Ectodermal cell (in vitro differentiated cells): ENCODE data around the gene FNBP1L.

Experiments
- H3K27ac ChIP-seq: 2 replicates; pipeline ENCODE4 v1.7.0; 2013; ENCODE audit warnings: mild to moderate bottlenecking, low read depth, low read length; ENCODE audit not compliant: insufficient read depth, poor library complexity, severe bottlenecking
- H3K27me3 ChIP-seq: 2 replicates; pipeline ENCODE4 v1.7.0; 2013; ENCODE audit warnings: mild to moderate bottlenecking, low read length; ENCODE audit not compliant: insufficient read depth, control insufficient read depth, poor library complexity, severe bottlenecking
- H3K36me3 ChIP-seq: one replicate; pipeline ENCODE4 v1.7.0; 2013; ENCODE audit warnings: low read length; ENCODE audit not compliant: control insufficient read depth, insufficient read depth
- H3K4me1 ChIP-seq: one replicate; pipeline ENCODE4 v1.7.0; 2013; ENCODE audit warnings: low read length; ENCODE audit not compliant: control insufficient read depth, insufficient read depth
- H3K4me3 ChIP-seq: 2 replicates; pipeline ENCODE4 v1.7.0; 2013; ENCODE audit warnings: low read depth, low read length, control low read depth; ENCODE audit not compliant: insufficient read depth
- H3K9me3 ChIP-seq: 2 replicates; pipeline ENCODE4 v1.7.0; 2013; ENCODE audit warnings: mild to moderate bottlenecking, low read length, moderate library complexity; ENCODE audit not compliant: control insufficient read depth
- WGBS, 2 experiments: methylation state at CpG; one replicate each; pipeline ENCODE4 v1.1.7; 2013; ENCODE audit warnings: missing lambda C conversion rate in 2 of 2; 5-methylcytosine and 5-hydroxymethylcytosine counted together

FNBP1L gene

DNA sequence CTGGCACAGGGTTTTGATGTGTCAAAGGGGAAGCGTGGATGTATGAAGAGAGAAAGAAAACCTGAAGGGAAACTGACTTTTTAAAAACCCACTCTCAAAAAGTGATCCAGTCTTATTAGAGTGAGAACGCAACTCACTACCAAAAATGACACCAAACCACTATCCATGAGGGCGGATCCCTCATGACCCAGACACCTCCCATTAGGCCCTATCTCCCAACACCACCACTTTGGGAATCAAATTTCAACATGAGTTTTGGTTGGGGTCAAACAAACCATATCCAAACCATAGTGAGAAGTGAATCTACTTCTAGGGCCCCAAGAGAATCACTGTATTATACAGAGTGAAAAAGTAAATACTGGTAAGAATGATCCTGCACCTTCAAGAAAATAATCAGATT lies 53.5 kb downstream of the FNBP1L start:
- 92 to 98% methylated on average over 3 of the region's 3 CpGs for WGBS, 2 experiments
- Histone ChIP-seq H3K4me1 (no peaks in the 10 kb centered on the region), H3K36me3 (peaks cover 6% of the 10 kb centered on the region)

DNA sequence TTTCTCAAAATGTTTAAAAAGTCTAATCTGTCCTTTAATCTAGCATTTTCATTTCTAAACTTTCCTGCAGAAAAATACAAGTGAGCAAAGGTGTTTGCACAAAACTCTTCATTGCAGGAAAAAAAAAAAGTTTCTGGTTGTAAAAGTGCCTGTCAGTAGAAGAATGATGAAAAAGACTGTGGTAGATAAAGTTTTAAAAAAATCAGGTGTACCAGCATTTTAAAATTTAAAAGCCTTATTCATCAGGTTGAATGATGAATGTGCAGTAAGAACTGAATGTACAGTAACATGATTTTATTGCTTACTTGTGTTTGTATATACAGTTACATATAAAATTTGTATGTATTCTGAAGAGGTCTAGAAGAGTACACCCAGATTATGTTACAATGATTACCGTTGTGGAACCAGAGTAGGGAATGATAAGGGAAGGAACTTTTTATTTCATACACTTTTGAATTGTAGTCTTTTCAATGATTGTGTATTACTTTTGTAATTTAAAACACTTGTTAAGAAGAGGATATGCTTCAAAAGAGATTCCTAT lies 54.0 kb downstream of the FNBP1L start:
- Histone ChIP-seq H3K27ac (no peak overlapping the region), H3K36me3 (peaks cover 6% of the 10 kb centered on the region), H3K27me3 (no peaks in the 10 kb centered on the region), H3K4me3 (no peak overlapping the region), H3K4me1 (no peaks in the 10 kb centered on the region), H3K9me3 (no peaks in the 10 kb centered on the region)
- 100% methylated on average over 1 of the region's 1 CpG; no CpG with 5 or more reads in 1 of the 2 experiments for WGBS, 2 experiments

More for the DNA sequence above, 53.5 kb downstream of the FNBP1L start:
- Histone ChIP-seq H3K9me3 (no peaks in the 10 kb centered on the region), H3K27ac (no peak overlapping the region), H3K4me3 (no peak overlapping the region), H3K27me3 (no peaks in the 10 kb centered on the region)

DNA sequence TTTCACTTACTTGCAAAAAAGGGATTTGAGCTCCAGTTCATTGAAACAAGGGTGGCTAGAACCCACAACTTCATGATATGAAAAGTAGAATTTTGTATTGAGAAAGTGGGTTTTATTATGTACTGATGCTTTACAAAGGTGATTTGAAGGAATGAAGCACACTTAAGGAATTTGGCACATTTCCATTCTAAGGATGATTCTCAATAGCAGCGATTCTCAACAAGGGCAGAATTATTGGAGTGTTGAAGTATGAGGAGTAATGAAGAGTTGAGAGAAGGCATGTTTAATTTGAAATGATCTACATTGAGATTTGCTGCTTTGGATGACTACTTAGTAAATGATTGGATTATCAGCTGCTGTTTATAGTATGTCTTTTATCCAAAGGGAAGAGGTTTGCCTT lies 54.7 kb downstream of the FNBP1L start:
- Histone ChIP-seq H3K27me3 (no peaks in the 10 kb centered on the region), H3K9me3 (no peaks in the 10 kb centered on the region), H3K4me1 (no peaks in the 10 kb centered on the region), H3K4me3 (no peak overlapping the region), H3K36me3 (peaks cover 7% of the 10 kb centered on the region), H3K27ac (no peak overlapping the region)
- 97 to 98% methylated on average over 1 of the region's 1 CpG for WGBS, 2 experiments

DNA sequence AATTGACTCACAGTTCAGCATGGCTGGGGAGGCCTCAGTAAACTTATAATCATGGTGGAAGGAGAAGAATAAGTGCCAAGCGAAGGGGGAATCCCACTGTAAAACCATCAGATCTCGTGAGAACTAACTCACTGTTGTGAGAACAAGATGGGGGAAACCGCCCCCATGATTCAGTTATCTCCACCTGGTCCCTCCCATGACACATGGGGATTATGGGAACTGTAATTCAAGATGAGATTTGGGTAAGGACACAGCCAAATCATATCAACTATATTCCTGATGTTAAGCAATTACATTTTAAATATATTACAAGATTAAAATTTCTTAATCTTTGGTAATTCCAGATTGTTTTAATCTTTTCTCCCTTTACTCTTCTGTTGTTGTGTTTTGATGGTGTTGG lies 55.2 kb downstream of the FNBP1L start:
- H3K4me3 ChIP-seq = no peak overlapping the region
- WGBS, 2 experiments = 98 to 99% methylated on average over 3 of the region's 3 CpGs
- peaks cover 13% of the 10 kb centered on the region for H3K36me3 ChIP-seq
- no peaks in the 10 kb centered on the region for H3K27me3 ChIP-seq
- no peaks in the 10 kb centered on the region for H3K4me1 ChIP-seq
- H3K9me3 ChIP-seq = no peaks in the 10 kb centered on the region
- no peak overlapping the region for H3K27ac ChIP-seq

DNA sequence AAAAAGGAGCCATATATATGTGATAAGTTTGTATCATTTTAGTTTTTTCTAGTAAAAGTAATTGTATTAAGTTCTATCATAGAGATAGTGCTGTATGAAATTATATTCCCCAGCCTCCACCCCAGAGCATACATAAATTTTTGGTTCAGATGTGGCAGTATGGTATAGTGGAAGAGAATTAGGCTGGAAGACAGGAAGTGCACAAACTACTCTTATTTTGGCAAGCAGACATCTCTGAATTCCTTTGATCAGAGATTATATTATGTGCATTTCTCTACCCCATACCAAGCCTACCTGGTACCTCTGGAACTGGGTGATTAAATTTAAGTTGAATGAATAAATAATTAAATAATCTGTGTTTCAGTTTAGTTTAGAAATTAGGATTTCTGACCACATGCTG lies 55.9 kb downstream of the FNBP1L start:
- H3K27me3 ChIP-seq = no peaks in the 10 kb centered on the region
- no peaks in the 10 kb centered on the region for H3K9me3 ChIP-seq
- H3K4me1 ChIP-seq = no peaks in the 10 kb centered on the region
- no peak overlapping the region for H3K27ac ChIP-seq
- H3K4me3 ChIP-seq = no peak overlapping the region
- H3K36me3 ChIP-seq = peaks cover 18% of the 10 kb centered on the region

DNA sequence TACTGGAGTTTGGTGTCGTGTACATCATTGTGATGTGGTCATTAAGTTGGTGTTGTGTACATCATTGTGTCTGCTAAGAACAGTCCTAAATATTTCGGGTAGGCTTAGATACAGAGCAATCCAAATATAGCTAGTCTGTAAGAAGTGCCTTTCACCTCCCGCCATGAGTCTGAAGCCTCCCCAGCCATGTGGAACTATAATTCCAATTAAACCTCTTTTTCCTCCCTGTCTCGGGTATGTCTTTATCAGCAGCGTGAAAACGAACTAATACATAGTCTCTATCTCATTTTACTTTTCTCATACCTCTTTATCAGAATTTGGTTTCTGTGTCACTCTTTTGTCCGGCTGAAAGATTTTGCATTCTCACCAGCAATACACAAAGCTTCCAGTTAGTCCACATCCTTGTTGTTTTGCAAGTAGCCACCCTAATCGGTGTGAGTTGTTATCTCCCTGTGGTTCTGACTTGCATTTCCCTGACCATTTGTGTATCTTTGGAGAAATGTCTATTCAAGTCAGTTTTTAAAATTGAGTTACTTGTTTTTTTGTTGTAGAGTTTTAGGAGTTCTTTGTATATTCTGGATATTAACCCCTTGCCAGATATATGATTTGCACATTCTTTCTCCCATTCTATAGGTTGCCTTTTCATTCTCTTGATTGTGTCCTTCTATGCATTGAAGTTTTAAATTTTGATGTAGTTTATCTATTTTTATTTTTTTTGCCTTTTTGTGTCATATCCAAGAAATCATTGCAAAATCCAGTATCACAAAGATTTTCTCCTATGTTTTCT lies 56.5 kb downstream of the FNBP1L start:
- WGBS, 2 experiments = 94 to 95% methylated on average over 8 of the region's 8 CpGs
- no peaks in the 10 kb centered on the region for H3K4me1 ChIP-seq
- peaks cover 2% of the 10 kb centered on the region for H3K9me3 ChIP-seq
- no peak overlapping the region for H3K27ac ChIP-seq
- H3K36me3 ChIP-seq = peaks cover 25% of the 10 kb centered on the region
- no peak overlapping the region for H3K4me3 ChIP-seq
- no peaks in the 10 kb centered on the region for H3K27me3 ChIP-seq

DNA sequence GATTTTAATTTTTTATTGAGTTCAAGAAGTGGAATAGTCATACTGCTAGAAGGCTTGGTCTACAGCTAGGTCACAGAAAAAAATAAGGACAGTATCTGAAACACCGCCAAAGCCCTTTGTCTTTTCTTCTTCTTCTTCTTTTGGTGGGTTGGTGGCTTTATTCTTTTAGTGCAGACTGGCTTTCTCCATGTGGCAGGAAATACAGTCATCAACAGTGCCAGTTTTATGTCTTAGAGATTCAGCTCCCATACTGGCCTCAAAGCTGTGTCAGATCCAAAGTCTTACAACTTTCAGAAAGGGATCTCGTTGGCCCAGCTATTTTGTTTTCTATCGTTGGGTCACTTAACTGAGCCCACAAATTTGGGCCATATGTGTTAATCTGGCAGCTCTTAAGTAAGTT lies 58.2 kb downstream of the FNBP1L start:
- Histone ChIP-seq H3K4me3 (no peak overlapping the region), H3K4me1 (no peaks in the 10 kb centered on the region), H3K36me3 (peaks cover 24% of the 10 kb centered on the region), H3K27ac (no peak overlapping the region), H3K9me3 (peaks cover 2% of the 10 kb centered on the region), H3K27me3 (no peaks in the 10 kb centered on the region)
- 97 to 98% methylated on average over 3 of the region's 3 CpGs for WGBS, 2 experiments

DNA sequence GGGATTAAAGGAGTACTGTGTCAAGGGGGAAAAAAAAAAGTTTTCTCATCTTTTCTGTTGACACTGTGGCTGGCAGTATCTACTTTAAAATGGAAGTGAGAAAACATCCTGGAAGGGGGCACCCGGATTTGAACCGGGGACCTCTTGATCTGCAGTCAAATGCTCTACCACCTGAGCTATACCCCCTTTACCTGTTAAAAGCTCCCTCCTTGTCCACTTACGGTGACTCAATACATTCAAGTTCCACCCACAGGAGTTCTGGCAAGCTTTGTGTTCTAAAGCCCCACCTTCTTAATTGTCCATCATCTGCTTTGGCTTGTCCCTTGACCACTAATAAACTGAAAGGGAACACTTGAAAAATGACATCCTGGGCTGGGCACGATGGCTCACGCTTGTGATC lies 68.2 kb downstream of the FNBP1L start:
- H3K4me3 ChIP-seq = no peak overlapping the region
- H3K4me1 ChIP-seq = no peaks in the 10 kb centered on the region
- WGBS, 2 experiments = 95 to 96% methylated on average over 5 of the region's 5 CpGs
- no peak overlapping the region for H3K27ac ChIP-seq
- H3K36me3 ChIP-seq = no peaks in the 10 kb centered on the region
- H3K27me3 ChIP-seq = no peaks in the 10 kb centered on the region
- H3K9me3 ChIP-seq = no peaks in the 10 kb centered on the region

DNA sequence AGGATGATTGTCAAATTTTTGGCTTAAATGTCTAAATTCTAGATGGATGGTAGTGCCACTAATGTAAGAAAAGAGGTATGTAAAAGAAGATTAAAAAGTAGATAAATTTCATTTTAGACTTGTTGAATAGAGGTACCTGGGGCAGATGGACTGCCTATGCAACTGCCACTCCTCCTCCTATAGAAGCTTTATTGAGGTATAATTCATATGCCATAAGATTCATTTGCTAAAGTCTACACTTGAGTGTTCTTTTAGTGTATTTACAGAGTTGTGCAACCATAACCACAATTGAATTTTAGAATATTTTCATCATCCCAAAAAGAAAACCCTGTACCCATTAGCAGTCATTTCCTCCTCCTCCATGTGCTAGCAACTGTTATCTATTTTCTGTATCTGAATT lies 70.6 kb downstream of the FNBP1L start:
- H3K36me3 ChIP-seq = no peaks in the 10 kb centered on the region
- H3K27ac ChIP-seq = no peak overlapping the region

DNA sequence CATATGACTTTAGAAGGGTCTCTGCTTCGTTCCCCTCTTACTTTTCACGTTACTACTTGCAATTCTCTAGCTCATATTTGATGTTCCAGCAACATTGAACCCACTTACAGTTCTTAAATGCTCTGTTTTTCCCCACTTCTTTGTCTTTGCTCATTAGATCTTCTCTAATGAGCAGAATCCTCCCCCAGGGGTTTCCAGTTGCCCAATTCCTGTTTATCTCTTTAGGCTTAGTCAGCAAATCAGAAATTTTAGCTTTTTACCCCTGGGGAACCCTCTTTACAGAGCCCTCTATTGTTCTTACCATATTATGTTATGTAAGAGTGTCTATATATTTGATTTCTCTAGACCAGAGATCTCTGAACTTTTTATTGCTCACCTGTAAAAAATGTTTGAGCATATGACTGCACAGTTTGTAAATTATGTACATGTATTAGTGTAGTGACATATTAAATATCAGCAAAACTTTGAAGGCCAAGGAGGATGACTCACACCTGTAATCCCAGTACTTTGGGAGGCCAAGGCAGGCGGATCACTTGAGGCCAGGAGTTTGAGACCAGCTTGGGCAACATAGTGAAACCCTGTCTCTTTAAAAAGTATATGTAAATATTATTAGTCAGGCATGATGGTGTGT lies 71.4 kb downstream of the FNBP1L start:
- H3K27ac ChIP-seq = no peak overlapping the region
- no peak overlapping the region for H3K4me3 ChIP-seq
- H3K4me1 ChIP-seq = no peaks in the 10 kb centered on the region
- 92 to 98% methylated on average over 3 of the region's 3 CpGs for WGBS, 2 experiments
- no peaks in the 10 kb centered on the region for H3K27me3 ChIP-seq
- H3K9me3 ChIP-seq = no peaks in the 10 kb centered on the region
- no peaks in the 10 kb centered on the region for H3K36me3 ChIP-seq

More for the DNA sequence above, 70.6 kb downstream of the FNBP1L start:
- H3K4me1 ChIP-seq = no peaks in the 10 kb centered on the region
- no peak overlapping the region for H3K4me3 ChIP-seq
- no peaks in the 10 kb centered on the region for H3K27me3 ChIP-seq
- no peaks in the 10 kb centered on the region for H3K9me3 ChIP-seq
